HG02885 (cell line): ENCODE data around the gene RASSF5.
A peak's percentile ranks its signal among the peaks of the same experiment; 100 is the strongest.

ENCODE experiments used
- ATAC-seq: cut with Tn5 transposase; IDR thresholded peaks from one replicate; pipeline ENCODE4 v1.9.1; 2021; ENCODE audit warnings: mild to moderate bottlenecking; ENCODE audit not compliant: unreplicated experiment, poor library complexity

RASSF5 gene

DNA sequence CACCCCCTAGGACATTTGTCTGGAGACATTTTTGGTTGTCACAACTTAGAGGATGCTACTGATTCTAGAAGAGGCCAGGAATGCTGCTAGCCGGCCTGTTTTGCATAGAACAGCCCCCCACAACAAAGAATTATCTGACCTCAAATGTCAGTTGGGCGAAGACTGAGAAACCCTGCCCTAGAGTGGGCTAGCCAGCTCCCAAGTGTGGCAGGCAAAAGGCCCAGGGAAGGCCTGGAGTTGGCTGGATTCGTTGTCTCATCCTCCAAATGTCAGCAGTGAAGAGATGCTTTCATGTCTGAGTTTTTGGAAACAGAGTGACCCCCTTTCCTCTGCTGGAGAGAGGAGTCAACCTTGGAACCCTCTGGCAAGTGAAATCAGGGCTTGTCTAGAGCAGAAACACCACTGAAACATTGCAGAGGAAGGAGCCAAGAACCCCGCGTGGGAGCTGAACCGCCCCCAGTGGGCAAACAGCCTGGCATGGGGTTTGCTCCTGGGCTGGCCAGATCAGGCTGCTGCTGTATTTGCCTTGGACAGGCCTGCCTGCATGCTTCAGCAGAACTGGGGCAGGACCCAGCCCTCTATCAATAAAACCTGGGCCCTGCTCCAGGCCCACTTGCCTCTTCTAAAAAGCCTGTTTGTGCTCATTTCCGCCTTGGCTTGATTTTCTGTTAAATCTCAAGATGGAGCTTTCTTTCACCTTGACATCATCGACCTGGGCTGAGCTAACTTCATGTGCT, 32.9 kb downstream of the RASSF5 start:
- ATAC-seq: no peak

DNA sequence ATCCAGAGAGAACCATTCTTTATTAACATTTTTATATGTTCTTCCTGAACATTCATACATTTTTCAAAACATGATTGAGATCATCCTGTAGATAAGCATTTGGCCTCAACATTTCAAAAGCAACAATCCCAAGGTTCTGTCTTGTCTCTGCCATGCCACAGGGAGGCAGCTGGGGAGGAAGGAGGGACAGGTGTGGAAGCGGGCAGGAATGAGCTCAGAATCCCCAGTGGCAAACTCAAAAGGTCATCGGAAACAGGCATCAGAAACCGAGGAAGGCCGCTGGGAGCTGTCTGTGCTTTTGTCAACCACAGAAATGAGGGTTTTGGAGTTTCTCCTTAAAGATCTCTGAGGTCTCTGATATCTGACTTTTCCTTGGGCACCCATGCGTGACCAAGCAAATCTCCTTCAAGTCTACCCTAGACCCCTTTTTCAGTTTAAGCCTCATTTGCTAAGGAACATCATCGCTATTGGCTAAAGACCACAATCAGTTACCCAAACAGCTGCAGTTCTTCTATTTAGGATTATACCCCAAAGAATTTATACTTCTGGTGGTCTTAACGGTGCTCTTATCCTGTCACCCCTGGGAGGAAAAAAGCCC, 34.0 kb downstream of the RASSF5 start:
- ATAC-seq: no peak

DNA sequence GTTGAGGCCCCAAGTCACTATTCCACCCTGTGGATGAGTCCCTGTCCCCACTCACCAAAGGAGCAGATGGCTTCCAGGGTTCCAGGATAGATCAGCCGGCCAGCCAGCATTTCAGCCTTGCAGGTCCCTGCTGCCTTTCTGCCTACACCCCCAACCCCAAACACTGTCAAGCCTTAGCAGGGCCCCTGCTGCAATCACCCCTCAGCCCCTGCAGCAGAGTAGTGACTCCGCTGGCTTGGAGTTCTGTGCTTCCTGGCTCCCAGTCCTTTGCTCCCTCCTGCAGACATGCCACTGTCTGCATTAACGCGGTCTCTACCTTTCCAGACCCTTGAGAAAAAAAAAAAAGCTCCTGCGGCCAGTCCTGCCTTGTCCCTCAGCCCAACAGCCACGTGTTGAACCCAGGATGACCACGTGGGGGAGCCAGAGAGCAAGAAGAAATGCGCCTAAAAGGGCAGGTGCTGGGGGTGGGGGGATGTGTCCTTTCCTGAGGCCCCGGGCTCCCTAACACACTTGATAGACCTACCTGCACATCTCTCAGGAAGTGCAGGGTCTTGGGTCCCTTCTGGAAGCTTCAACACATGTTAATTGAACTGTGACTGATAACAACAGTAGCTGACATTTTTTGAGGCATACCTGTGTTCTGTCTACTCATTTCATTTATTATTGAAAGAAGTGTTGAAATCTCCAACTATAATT, 37.4 kb downstream of the RASSF5 start:
- ATAC-seq: peak; percentile 43

DNA sequence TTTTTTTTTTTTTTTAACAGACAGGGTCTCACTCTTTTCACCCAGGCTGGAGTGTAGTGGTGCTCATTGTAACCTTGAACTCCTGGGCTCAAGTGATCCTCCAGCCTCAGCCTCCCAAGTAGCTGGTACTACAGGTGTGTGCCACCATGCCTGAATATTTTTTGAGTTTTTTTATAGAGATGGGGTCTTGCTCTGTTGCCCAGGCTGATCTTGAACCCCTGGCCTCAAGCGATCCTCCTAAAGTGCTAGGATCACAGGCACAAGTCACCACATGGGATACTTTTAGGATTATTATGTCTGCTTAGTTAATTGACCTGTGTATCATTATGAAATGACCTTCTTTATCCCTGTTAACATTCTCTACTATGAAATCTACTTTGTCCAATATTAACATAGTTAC, 38.0 kb downstream of the RASSF5 start:
- ATAC-seq: no peak

DNA sequence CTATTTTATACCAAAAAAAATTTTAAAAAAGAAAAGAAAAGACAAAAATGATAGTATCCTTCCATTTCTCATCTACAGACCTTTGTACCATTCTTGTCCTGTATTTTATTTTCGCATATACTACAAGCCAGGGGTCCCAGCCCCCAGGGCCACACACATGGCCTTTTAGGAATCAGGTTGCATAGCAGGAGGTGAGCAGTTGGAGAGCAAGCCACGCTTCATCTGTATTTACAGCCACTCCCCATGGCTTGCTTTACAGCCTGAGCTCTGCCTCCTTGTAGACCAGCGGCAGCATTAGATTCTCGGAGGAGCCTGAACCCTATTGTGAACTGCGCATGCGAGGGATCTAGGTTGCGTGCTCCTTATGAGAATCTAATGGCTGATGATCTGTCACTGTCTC, 39.8 kb downstream of the RASSF5 start:
- no peak for ATAC-seq

DNA sequence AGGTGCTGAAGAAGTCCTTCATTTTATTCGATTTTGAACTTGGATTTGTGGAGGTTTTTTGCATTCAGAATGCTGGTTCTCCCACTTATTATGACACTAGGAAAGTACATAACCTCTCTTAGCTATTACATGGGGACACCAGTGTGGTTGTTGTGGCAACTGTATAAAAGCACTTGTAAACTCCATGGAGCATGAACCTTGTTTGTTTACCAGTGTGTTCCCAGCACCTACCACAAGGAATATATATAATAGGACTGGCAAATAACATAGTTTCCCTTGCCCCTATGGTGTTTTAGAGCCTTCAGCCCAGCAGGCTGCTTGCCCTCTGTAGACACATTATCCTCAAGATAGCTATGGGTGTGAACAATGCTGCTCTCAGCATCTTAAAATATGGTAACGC, 43.1 kb downstream of the RASSF5 start:
- no peak for ATAC-seq

DNA sequence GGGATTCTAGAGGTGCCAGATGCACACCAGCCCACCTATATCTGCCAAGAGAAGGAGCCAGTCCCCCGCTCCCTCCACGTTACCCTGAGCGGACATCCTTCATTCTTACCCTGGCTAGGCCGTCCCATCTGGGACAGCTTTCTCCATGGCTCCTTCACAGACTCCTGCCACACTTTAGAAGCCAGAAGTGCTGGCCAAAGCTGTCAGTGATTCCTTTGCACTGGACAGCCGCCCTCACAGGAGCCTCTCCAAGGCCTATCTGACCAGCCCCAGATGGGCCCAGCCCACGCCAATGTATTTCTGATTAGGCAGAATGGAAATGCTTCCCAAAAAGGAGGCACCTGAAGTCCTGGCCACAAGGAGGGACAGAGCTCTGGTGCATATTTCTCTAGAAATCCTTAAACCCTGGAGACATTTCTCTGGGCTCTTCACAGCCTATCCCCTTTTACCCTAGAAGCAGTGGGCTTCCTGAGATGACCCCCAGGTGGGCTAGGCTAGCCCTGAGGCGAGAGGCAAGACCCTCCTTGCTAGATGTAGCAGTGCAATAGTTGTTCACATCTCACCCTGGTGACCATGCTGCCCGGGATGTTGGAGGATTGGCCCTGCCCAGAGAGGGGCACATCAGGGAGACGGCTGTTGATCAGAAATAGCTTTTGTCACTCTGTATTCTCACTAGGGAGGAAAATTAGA, 44.1 kb downstream of the RASSF5 start:
- no peak for ATAC-seq

DNA sequence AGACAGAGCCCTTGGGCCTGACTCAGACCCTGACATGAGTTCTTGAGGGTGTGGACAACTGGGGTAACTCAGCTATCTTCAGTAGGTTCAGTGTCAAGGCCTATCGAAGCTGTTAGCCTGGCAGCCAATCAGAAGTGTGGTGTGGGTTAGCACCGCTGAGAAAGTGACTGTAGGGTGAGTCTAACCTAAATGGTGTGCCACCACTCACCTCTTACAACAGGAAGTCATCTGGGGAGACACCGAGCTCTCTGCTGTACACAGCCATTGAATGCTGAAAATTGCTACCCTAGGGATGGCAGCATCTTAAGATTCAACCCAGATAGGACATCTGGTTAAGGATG, 44.6 kb downstream of the RASSF5 start:
- ATAC-seq: no peak

DNA sequence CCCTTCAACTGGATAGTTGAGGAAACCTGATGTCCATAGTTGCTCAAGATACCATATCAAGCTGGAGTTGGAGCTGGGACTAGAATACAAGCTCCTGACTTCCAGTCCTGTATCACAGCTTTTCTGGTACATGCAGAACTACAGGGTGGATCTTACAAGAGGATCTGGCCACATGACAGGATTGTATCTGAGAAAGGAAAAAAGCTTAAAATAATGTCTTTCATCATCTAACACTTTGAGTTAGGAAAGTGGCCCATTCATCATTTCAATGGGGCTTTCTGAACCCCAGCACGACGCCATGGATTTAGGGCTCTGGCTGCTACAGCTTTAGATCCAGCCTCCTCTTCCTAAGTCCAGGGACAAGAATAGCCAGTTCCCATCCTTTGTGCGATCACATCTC, 46.9 kb downstream of the RASSF5 start:
- ATAC-seq: no peak

DNA sequence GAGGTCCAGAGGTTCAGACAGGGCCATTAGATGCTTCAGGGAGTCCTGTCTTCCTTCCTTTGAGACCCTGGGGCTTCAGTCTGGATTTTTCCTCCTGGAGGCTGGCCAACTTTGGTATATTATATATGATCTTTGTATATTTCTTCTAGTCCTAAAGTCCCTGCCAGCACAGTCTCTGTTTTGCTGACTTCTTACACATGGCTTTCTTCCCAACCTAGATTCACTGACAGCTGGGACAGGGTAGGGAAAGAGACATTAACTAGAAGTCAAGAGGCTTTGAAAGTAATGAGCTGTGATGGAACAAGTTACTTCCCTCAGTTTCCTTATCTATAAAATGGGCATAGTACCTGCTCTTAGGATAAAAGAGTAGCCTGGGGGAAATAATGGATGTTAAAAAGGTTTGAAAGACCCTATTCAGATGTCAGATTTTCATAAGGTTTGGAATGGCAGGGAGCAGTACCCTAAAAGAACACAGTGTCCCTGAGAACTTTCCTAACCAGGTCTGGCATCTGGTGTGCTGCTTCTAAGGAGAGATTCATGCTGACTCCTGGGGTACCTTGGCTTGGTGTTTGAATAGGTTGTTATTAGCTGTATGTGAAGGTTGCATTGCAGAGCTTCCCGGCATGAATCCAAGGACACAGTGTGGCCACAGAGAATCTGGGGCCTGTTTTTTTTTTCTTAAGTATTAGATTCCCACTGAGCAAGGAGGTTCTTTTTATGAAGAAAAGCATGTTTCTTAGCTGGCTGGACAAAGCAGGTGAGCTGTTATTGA, 47.6 kb downstream of the RASSF5 start:
- ATAC-seq: no peak

DNA sequence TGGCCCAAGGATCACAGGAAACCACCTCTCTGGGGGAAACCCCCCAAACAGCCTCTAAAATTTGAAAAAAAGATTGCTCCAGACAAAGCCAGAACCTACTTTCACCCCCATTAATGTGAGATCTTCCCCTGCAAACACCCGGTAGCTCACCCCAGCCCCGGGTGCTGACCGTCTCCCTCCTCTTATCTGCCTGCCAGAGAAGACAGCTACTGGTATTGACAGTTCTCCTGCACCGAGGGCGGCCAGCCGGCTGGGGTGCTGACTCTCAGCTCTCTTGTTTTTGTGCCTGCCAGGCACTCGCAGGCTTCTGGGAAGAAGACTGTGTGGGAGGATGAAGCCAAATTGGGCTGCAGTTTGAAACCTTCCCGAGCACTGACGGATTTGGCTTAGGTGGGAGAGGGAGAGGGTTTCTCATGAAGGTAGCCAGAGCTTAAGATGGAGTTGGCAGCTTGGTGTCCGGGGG, 48.2 kb downstream of the RASSF5 start:
- ATAC-seq: no peak

DNA sequence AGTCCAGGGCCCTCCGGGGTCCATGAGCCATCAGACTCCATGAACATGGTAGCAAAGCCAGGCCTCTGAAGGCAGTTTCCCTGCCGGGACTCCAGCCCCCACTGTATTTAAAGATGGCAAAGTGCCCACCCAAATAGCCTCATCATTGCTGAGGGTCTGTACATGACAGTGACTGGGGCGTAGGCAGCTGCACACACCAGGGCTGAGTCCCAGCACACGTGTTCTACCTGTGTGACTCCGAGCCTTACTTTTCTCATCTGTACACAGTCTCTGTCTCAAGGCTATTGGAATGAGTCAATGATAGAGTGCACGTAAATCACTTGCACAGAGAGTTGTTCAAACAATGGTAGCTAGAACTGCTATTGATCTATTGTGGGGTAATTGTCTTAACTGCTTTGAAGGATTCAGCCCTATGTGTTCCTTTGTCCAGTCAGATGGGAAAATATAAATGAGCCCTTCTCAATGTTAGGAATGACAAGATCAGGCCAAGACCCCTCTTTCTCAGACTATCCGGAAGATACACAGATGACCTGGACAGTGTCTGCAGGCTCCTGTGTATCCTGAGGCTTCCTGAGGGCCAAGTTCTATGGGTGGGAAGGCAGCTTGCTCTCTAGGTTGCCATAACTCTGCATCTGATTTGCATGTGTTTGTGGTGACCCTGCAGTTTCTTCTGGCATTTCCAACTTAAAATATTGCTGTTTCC, 48.9 kb downstream of the RASSF5 start:
- peak; percentile 38 for ATAC-seq

DNA sequence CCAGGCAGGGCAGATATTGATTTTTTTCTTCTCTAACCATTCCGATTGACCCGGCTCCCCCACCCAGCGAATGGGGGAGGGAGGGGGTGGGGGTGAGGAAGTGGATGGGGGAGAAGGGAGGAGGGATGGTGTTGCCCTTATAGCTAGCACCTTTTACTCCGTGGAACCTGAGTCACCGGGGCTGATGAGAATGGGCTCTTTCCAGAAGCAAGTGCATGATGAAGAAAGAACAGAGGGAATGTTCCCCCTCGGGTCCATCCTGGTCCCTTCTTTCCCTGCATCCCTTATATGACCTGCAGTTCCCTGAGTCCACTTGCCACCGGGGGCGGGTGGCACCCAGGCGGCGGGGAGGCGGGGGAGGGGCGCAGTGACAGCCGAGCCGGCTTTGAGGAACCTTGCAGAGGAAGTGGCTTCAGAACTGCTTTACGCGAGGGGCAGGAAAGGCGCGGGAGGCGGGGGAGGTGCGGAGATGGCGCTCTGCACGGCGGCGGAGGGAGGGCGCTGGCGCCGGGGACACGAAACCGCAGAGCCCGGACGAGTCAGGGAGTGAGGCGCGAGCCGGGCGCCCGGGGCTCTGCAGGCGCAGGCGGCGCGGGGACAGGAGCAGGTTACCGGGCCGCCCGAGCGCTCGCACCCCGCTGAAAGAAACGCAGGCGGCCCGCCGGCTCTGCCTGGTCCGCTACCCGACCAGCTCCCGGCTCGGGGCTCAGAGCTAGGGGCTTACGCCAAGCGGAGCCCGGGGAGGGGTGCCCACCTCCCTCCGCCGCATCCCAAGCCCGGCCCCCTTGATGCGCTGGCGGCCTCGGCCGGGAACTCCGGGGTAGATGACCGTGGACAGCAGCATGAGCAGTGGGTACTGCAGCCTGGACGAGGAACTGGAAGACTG, 49.7 kb downstream of the RASSF5 start:
- ATAC-seq: peak; percentile 54

DNA sequence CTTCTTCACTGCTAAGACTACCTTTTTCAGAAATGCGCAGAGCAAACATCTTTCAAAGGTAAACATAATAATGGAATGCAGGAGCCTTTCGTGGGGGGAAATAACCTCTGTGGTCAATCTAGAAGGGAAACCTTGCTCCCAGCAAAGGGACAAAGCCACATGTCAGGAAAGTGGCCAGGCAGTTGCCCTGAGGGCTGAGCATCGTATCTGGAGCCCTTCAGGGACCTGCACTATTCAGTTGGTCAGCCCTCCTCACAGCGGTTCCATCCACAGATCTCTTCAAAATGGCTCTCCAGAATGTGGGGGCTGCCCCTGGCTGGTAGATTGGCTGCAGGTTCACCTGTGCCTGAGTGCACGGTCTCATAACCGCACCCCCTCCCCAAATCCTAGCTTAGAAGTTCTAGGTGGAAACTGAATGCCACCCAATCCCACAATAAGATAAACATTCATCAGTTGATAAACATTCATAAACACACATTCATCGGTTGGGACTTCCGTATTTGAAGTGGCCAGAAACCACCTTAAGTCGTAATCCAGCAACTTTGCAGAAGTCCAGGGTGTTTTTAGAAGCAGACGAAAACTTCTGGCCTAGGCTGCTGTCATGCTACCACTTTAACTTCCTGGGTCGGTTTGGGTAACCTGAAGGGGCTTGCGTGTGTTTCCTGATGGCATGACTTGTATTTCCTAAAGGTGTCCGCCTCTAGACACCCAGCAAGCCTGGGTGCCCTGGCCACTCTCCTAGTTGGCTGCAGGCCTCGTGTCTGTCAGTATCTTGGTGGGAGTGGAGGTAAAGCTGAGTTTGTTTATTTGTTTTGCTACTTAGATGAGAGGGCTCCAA, 50.5 kb downstream of the RASSF5 start:
- ATAC-seq: no peak

DNA sequence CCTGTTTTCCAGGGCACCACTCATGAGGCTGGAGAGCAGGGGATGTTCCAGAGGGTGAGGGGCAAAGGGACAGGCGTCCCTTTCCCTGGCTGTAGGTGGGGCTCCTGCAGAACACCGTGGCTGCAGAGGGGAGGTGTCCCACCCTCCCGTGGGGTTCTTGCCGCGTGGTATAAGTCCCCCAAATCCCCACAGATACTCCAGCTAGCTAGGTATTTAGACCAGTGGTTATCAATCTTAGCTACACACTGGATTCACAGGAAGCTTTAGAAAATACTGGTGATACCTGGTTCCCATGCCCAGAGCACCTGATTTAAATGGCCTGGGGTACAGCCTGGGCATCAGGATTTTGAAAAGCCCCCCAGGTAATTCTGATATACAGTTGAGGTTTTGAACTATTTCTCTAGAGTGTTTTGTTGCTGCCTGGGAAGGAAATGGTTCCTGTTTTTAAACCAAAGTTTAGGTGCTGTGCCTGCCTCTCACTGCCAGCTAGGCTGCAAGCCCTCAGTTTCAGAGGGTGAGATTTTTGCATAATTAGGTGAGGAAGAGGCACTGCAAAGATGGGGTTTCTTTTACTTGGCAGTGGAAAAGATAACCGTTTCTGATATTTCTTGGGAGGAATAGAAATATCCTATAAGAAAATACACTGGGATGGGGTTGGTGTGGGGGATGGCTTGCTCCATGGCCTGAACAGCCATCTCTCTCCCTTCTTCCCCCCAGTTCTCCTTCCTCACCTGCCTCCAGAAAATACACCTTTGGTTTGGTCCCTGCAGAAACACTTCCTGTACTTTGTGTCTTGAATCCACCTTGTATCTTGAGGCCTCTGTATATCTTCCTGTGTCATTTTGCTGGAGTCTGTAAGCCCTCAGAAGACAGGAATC, 51.7 kb downstream of the RASSF5 start:
- ATAC-seq: no peak

DNA sequence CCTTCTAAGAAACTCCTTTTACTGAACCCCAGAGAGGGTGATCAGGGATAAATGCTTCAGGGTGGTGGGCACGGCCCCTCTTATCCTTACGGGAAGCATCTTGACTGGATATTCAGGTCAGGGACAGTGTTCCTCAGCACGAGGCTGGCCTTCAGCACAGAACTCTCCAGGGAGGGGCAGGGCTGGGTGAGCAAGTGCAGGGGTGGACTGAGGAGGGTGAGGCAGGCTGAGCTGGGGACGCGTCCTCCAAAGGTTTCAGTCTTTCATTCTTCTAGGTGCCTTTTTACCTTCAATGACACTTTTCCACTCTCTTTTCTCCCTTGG, 52.3 kb downstream of the RASSF5 start:
- ATAC-seq: no peak

DNA sequence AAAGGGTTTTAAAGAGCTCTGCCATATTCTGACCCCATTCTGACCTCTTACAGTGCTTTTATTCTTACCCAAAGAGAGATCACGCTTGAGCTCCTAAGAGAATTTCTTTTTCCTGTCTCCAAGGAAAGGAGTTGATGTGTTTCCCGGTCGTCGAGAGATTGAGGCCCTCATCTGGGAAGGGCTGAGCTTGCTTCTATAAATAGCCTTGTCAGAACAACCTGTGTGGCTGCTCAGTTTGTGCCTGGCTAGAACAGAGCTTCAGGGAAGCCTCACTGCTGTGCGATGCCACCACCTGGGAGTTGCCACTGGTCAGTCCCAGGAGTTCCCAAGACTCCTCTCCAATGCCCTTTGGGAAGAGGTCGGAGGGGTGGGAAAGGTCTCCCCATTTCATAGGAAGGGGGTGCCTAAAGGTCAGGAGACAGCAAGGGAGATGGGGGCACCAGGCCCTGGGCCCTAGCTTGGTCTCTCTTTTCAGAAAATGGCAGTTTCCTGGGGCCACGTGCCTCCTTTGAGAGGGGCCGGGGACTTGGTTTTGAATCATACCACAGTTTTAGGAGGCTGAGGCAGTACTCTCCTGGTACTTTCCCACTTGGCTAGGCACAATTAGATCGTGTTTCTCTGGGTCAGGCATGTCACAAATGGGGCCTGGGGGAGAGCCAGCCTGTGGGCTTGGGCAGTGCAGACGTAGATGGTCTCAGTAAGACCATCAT, 52.8 kb downstream of the RASSF5 start:
- ATAC-seq: no peak
